ENCODE results near the gene LAD1.

Gene LAD1

DNA sequence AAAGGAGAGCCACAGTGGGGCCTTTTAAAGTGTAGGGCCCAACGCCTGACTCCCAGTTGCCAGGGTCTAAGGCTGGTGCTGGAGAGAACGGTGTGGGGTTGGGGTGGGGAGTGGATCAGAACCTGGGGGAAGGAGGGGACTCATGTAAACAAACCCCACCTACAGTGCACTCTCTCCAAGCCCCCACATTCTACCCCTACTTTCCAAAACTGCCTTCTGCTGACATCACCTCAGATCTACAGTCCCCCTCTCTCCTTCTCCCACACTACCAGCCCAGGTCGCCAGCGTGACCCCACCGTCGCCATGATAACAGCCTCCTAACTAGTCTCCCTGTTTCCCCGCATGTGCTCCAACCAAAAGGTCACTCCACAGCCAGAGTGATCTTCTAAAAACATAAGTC lies 48.2 kb downstream of the LAD1 start:
- TF ChIP-seq, protein P1, sequence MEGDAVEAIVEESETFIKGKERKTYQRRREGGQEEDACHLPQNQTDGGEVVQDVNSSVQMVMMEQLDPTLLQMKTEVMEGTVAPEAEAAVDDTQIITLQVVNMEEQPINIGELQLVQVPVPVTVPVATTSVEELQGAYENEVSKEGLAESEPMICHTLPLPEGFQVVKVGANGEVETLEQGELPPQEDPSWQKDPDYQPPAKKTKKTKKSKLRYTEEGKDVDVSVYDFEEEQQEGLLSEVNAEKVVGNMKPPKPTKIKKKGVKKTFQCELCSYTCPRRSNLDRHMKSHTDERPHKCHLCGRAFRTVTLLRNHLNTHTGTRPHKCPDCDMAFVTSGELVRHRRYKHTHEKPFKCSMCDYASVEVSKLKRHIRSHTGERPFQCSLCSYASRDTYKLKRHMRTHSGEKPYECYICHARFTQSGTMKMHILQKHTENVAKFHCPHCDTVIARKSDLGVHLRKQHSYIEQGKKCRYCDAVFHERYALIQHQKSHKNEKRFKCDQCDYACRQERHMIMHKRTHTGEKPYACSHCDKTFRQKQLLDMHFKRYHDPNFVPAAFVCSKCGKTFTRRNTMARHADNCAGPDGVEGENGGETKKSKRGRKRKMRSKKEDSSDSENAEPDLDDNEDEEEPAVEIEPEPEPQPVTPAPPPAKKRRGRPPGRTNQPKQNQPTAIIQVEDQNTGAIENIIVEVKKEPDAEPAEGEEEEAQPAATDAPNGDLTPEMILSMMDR (IDR thresholded peaks at IDR 0.05; ENCODE audit: low read depth, low read length, missing control alignments) = no peak
- H3K4me3 ChIP-seq (ENCODE audit: low read depth, low read length) = no peak overlapping the region
- DNase-seq (ENCODE audit: low read depth) = no peak

DNA sequence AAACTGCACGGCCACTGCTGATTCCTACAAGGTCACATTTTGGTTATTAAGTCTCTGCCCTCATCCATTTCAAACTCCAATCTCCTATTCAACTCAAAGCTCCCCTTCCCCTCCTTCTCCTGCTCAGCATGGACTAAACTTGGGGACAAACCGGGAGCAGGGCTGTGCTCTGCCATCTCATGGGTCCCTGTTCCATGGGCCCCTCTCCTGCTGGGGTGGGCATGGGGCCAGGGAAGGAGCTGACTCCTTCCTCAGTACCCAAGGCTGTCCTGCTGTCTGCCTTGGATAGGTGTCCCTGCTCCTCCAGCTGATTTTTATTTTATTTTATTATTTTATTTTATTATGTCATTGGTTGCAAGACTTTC lies 48.8 kb downstream of the LAD1 start:
- TF ChIP-seq, protein P1 (IDR thresholded peaks at IDR 0.05; ENCODE audit: low read depth, low read length, missing control alignments) = no peak
- H3K4me3 ChIP-seq (ENCODE audit: low read depth, low read length) = no peak overlapping the region
- no peak for DNase-seq (ENCODE audit: low read depth)

DNA sequence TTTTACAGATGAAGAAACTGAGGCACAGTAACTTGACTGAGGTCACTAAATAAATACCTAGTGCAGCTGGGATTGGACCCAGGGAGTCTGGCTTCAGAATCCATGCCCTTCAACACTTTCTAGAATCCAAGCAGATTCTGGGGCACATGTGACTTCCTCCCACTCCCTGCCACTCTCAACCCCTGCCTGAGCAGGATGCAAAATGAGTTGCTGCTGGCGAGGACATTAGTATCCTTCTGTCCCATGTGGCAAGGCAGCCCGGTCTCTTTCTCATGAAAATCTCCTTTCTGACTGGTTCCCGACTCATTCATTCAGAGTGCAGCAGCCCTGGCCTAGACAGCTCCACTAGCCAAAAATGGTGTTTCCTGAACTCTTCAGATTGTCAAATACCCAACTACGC lies 50.0 kb downstream of the LAD1 start:
- DNase-seq (ENCODE audit: low read depth) = no peak
- TF ChIP-seq, protein P1 (IDR thresholded peaks at IDR 0.05; ENCODE audit: low read depth, low read length, missing control alignments) = no peak
- no peak overlapping the region for H3K4me3 ChIP-seq (ENCODE audit: low read depth, low read length)

DNA sequence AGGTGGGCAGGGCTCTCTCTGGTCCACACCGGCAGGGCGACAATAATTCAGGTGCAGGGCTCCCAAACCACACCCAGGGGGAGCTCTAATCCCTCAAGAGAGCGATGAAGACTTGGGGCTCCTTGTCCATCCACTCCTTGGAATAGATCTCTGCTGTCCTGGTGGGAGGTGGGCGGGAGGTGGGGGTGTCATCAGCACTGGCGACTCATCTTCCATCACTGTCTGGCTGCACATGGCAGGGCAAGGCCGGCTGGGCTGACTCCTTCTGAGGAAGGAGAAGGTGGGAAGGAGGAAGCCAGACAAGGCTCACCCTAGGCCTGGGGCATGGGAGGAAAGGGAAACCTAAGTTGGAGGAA lies 50.9 kb downstream of the LAD1 start:
- TF ChIP-seq, protein P1 (IDR thresholded peaks at IDR 0.05; ENCODE audit: low read depth, low read length, missing control alignments) = peak; percentile 75
- peak; percentile 3 for DNase-seq (ENCODE audit: low read depth)
- H3K4me3 ChIP-seq (ENCODE audit: low read depth, low read length) = no peak overlapping the region

DNA sequence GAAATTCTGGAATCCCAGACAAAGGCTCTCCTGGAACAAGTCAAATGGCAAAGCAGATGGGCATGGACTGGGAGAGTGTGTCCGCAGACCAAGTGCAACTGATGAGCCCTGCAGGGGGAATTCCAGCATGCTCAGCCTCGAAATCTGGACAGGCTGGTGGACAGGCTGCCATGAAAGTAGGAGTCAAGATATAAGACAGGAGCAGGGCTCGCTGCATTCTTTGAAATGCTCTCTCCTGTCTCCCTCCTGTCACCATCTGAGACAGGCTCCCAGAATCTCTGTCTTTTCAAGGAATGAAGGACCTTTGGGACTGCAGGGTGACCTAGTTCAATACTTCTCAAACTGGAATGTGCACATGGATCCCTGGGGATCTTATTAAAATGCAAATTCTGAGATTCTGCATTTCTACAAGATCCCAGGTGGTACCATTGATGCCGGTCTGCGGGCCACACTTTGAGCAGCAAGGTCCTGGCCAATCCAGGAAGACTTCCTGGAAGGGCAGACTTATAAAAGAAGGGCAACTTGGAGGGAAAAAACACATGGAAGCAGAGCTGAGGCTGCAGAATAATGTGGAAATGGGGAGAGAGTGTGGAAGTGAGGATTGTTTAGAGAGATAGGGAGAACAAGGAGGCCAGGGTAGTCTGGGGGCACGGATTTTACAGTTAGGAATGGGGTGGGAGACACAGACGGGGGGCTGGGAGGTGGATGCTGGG lies 51.5 kb downstream of the LAD1 start:
- TF ChIP-seq, protein P1 (IDR thresholded peaks at IDR 0.05; ENCODE audit: low read depth, low read length, missing control alignments) = no peak
- H3K4me3 ChIP-seq (ENCODE audit: low read depth, low read length) = no peak overlapping the region
- DNase-seq (ENCODE audit: low read depth) = no peak

DNA sequence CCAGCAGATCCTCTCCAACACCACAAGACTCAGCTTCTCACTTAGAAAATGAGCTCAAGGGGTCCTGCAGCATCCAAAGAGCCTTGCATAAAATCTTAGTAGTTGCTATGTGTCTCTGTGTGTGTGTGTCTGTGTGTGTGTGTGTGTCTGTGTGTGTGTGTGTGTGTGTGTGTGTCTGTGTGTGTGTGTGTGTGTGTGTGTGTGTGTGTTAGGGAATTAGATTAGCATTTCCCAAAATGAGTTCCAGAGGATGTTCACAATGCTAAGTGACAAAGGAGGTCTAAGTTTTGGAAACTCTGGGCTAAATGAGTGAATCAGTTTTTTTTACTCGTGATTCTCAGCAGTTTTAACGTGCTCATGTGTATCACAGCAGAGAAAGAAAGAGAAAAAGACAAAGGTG lies 52.1 kb downstream of the LAD1 start:
- H3K4me3 ChIP-seq (ENCODE audit: low read depth, low read length) = no peak overlapping the region
- no peak for DNase-seq (ENCODE audit: low read depth)
- TF ChIP-seq, protein P1 (IDR thresholded peaks at IDR 0.05; ENCODE audit: low read depth, low read length, missing control alignments) = no peak

DNA sequence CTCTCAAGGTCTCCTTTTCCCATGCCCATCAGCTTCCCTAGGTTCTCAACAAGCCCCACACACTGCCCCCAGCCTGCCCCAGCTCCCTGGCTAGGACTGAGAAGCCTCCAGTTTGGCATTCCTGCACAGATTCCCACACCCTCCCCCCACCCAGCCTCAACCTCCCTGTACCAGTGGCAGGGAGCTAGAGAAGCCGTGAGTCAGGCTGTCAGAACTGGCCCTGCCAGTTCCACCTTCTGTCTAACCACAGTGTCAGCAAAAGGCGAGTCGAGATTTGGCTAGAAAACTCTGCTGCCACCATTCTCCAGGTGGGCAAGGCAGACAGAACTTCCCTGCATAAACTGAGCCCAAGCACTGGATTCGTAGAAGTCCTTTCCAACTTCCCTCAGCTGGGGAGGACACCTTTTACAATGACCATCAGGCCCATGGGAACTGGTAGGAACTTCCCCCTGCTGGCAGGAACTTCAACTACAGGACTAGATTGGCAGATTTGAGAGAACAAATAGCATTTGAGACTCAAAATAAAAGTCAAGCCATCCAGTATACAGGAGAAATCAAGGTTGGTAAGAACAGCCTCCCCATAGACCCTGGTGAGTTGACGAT lies 52.7 kb downstream of the LAD1 start:
- H3K4me3 ChIP-seq (ENCODE audit: low read depth, low read length) = no peak overlapping the region
- TF ChIP-seq, protein P1 (IDR thresholded peaks at IDR 0.05; ENCODE audit: low read depth, low read length, missing control alignments) = peak; percentile 67
- DNase-seq (ENCODE audit: low read depth) = no peak

Data from GM12864 (cell line).